CD14-positive monocyte (primary cell): ENCODE measurements around the gene MKNK1. TPM values are rescaled to one million over a fixed set of nuclear protein-coding genes. Genes with fewer than 3 reads are reported as not detected.

Experiments
- DNase-seq, 3 donors: peaks; one replicate each; pipeline ENCODE4 v3.0.0-alpha.2; 2011 to 2022
- H2AFZ ChIP-seq: 2 replicates; pipeline ENCODE4 v1.6.0; 2012; ENCODE audit warnings: mild to moderate bottlenecking, low read depth, low read length, inconsistent platforms; ENCODE audit not compliant: insufficient read depth, poor library complexity, severe bottlenecking
- H3K27ac ChIP-seq, 2 donors: 1 replicate in 1 of 2; 2 replicates in 1 of 2; pipeline ENCODE4 v1.5.1; 2012 to 2013; ENCODE audit warnings: low read length in 2 of 2, control low read depth in 1 of 2, inconsistent platforms in 1 of 2, low read depth in 1 of 2, mild to moderate bottlenecking in 1 of 2
- H3K27me3 ChIP-seq, 2 donors: one replicate each; pipeline versions ENCODE4 v1.6.0 to v1.6.1; 2011 to 2013; ENCODE audit warnings: low read length in 2 of 2; ENCODE audit not compliant: control insufficient read depth in 2 of 2, insufficient read depth in 2 of 2
- H3K36me3 ChIP-seq, 2 donors: replicated peaks in 1 of 2; 1 replicate in 1 of 2; 2 replicates in 1 of 2; pipeline versions ENCODE4 v1.5.1 to v1.6.1; 2012 to 2013; ENCODE audit warnings: low read length in 2 of 2, control low read depth in 1 of 2, inconsistent platforms in 1 of 2, mild to moderate bottlenecking in 1 of 2; ENCODE audit not compliant: insufficient read depth in 2 of 2, control insufficient read depth in 1 of 2
- H3K4me1 ChIP-seq, 2 donors: 1 replicate in 1 of 2; 2 replicates in 1 of 2; pipeline versions ENCODE4 v1.5.1 to v1.6.1; 2012 to 2013; ENCODE audit warnings: low read length in 2 of 2, control low read depth in 1 of 2, inconsistent platforms in 1 of 2, mild to moderate bottlenecking in 1 of 2, moderate library complexity in 1 of 2; ENCODE audit not compliant: insufficient read depth in 2 of 2, control insufficient read depth in 1 of 2
- H3K4me2 ChIP-seq: replicated peaks from 2 replicates; pipeline ENCODE3; 2012; ENCODE audit warnings: low read length, moderate library complexity, mild to moderate bottlenecking; ENCODE audit not compliant: poor library complexity, severe bottlenecking; ENCODE audit errors: extremely low read depth
- H3K4me3 ChIP-seq, 3 experiments: fragments of 200-600 bp in 1 of 3; sonication (generic) in 1 of 3; replicated peaks in 1 of 3; 1 replicate in 2 of 3; 2 replicates in 1 of 3; pipeline ENCODE4 v1.5.1; 2011 to 2013; ENCODE audit warnings: low read length in 3 of 3, mild to moderate bottlenecking in 3 of 3, control low read depth in 2 of 3, low read depth in 2 of 3, inconsistent platforms in 1 of 3, moderate library complexity in 1 of 3
- H3K79me2 ChIP-seq: 2 replicates; pipeline ENCODE4 v1.6.0; 2012; ENCODE audit warnings: mild to moderate bottlenecking, control low read depth, inconsistent platforms, low read length, moderate library complexity; ENCODE audit not compliant: insufficient read depth
- H3K9ac ChIP-seq: 2 replicates; pipeline ENCODE4 v1.6.0; 2017; ENCODE audit warnings: low read length, mild to moderate bottlenecking; ENCODE audit not compliant: insufficient read depth, poor library complexity, severe bottlenecking
- H3K9me3 ChIP-seq, 2 donors: replicated peaks in 1 of 2; 1 replicate in 1 of 2; 2 replicates in 1 of 2; pipeline versions ENCODE4 v1.5.1 to v1.6.1; 2012 to 2013; ENCODE audit warnings: low read length in 2 of 2, control low read depth in 1 of 2; ENCODE audit not compliant: control insufficient read depth in 1 of 2, insufficient read depth in 1 of 2
- H4K20me1 ChIP-seq: 2 replicates; pipeline ENCODE4 v1.6.0; 2012; ENCODE audit warnings: mild to moderate bottlenecking, low read length, control low read depth, moderate library complexity; ENCODE audit not compliant: insufficient read depth
- H3K27ac Mint-ChIP-seq, 7 donors: one replicate each; pipeline ENCODE4 v1.8.0; 2020; ENCODE audit warnings: mild to moderate bottlenecking in 7 of 7, mixed read lengths in 7 of 7, moderate library complexity in 6 of 7, inconsistent platforms in 2 of 7
- H3K27me3 Mint-ChIP-seq, 3 donors: one replicate each; pipeline ENCODE4 v1.8.0; 2021 to 2022; ENCODE audit warnings: low read depth in 3 of 3, mild to moderate bottlenecking in 3 of 3, mixed read lengths in 3 of 3, moderate library complexity in 3 of 3, inconsistent platforms in 1 of 3
- H3K36me3 Mint-ChIP-seq, 2 donors: one replicate each; pipeline ENCODE4 v1.8.0; 2020; ENCODE audit warnings: mixed read lengths in 2 of 2, inconsistent platforms in 1 of 2, mild to moderate bottlenecking in 1 of 2
- H3K4me1 Mint-ChIP-seq: one replicate; pipeline ENCODE4 v1.8.0; 2020; ENCODE audit warnings: mild to moderate bottlenecking, mixed read lengths
- H3K4me3 Mint-ChIP-seq, 2 donors: one replicate each; pipeline ENCODE4 v1.8.0; 2020; ENCODE audit warnings: mild to moderate bottlenecking in 2 of 2, mixed read lengths in 2 of 2, moderate library complexity in 1 of 2
- H3K9me3 Mint-ChIP-seq, 7 donors: one replicate each; pipeline ENCODE4 v1.8.0; 2020 to 2022; ENCODE audit warnings: mixed read lengths in 7 of 7, mild to moderate bottlenecking in 6 of 7, moderate library complexity in 6 of 7, inconsistent platforms in 2 of 7
- WGBS: methylation state at CpG from one replicate; pipeline ENCODE4 v1.1.5; 2013; ENCODE audit warnings: missing lambda C conversion rate; ENCODE audit not compliant: insufficient coverage; 5-methylcytosine and 5-hydroxymethylcytosine counted together
- intact Hi-C, 2 donors: fragments of 100-400 bp; cut with micrococcal nuclease; formaldehyde crosslinking; loops; one replicate each; pipeline versions ENCODE4 v1.15.0 to v1.15.1; 2023
- polyA plus RNA-seq, 3 donors: library from polyadenylated mRNA; depleted of rRNA in 1 of 3; unstranded in 2 of 3; stranded (reverse) in 1 of 3; fragments of 300-500 nt in 2 of 3; fragments of >200 nt in 1 of 3; fragmentation: Illumina TruSeq in 2 of 3; gene quantifications; 1 replicate in 2 of 3; 2 replicates in 1 of 3; pipeline ENCODE4 v1.2.3, GENCODE V29; 2012 to 2021
- TF ChIP-seq, protein P1 (sequence below): fragments of 200-600 bp; IDR thresholded peaks from one replicate; pipeline ENCODE4 v1.8.0; 2022; ENCODE audit warnings: antibody characterized with exemption, mild to moderate bottlenecking

MKNK1 gene
- polyA plus RNA-seq, 3 donors, result 38.2 to 144 (median 38.6) TPM

DNA sequence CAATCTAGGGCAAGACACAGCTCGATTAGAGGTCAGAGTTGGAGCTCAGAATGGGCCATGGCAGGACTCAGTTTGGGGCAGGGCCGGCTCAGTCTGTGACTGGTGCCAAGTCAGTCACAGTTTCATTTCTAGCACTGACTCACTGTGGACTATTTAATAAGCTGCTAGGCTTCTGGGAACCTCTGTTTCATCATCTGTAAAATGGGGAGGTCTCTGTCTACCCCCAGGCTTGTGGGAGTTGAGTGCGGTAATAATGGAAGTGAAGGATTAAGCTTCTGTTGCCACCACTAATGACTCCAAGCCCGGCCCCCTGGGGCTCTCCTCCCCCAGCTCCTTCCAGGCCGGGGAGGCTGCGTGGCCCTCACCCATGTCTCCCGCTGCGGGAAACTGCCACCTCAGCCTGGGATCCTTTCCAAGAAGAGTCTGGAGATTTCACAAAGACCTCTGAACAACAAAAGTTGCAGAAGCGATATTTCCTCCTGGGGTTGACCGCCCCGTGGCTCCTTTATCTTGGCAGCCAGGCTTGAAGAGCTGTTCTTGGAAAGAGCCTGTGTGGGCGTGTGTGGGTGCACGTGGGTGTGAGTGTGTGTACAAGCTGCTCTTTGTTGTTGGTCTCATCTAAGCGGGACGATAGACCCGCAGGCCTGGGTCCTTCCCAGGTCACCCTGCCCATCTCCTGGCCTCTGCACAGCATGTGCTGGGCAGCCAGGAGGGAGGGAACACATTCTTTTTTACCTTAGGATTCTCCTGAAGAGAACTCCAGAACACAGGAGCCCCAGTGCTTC, 81.7 kb downstream of the MKNK1 start:
- no peaks in the 10 kb centered on the region for H3K9me3 ChIP-seq
- Mint-ChIP-seq H3K9me3 (peaks cover 0 to 3% (median 0%) of the 10 kb centered on the region in 7 donors), H3K27ac (peak overlapping the region in 1 of 7 donors; percentile 4), H3K27me3 (peaks cover 26 to 50% (median 32%) of the 10 kb centered on the region in 3 donors), H3K4me3 (no peak overlapping the region), H3K36me3 (no peaks in the 10 kb centered on the region), H3K4me1 (peaks cover 10% of the 10 kb centered on the region)
- H3K4me1 ChIP-seq, result no peaks in the 10 kb centered on the region
- WGBS, result 20% methylated on average over 14 of the region's 16 CpGs
- peaks cover 0 to 25% of the 10 kb centered on the region in 2 donors for H3K27me3 ChIP-seq
- intact Hi-C loops, result loop anchor here in 1 of 2 donors (10.0 kb wide), 1 partner anchor 188 kb away; no protein-coding TSS in a partner anchor
- H3K4me2 ChIP-seq, result no peak overlapping the region
- peak overlapping the region; percentile 15 for H3K9ac ChIP-seq
- H3K4me3 ChIP-seq, result no peak overlapping the region
- no peaks in the 10 kb centered on the region for H3K36me3 ChIP-seq
- DNase-seq, result no peak
- H2AFZ ChIP-seq, result no peak overlapping the region
- H3K79me2 ChIP-seq, result no peaks in the 10 kb centered on the region
- TF ChIP-seq, protein P1, sequence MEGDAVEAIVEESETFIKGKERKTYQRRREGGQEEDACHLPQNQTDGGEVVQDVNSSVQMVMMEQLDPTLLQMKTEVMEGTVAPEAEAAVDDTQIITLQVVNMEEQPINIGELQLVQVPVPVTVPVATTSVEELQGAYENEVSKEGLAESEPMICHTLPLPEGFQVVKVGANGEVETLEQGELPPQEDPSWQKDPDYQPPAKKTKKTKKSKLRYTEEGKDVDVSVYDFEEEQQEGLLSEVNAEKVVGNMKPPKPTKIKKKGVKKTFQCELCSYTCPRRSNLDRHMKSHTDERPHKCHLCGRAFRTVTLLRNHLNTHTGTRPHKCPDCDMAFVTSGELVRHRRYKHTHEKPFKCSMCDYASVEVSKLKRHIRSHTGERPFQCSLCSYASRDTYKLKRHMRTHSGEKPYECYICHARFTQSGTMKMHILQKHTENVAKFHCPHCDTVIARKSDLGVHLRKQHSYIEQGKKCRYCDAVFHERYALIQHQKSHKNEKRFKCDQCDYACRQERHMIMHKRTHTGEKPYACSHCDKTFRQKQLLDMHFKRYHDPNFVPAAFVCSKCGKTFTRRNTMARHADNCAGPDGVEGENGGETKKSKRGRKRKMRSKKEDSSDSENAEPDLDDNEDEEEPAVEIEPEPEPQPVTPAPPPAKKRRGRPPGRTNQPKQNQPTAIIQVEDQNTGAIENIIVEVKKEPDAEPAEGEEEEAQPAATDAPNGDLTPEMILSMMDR, result no peak
- no peaks in the 10 kb centered on the region for H4K20me1 ChIP-seq
- no peak overlapping the region for H3K27ac ChIP-seq

DNA sequence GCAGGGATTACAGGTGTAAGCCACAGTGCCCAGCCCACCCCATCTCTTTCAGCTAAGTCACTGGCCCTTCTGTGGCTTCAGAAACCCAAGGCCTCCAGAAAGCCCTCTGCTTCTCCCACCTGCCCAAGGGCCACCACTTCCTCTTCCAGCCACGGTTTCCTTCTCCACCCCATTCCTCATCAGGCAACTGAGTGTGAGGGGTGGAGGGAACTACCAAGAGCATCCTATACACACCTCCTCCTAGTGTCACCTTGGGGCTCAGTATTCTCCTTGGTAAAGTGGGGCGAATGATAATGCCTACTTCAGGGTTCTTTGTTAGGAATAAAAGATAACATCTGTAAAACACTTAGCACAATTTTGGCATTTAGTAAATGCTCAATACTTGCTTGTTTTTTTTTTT, 82.7 kb downstream of the MKNK1 start:
- H3K79me2 ChIP-seq, result no peaks in the 10 kb centered on the region
- H3K4me3 ChIP-seq, result no peak overlapping the region
- H3K36me3 Mint-ChIP-seq, result no peaks in the 10 kb centered on the region
- intact Hi-C loops, result loop anchor here in 1 of 2 donors (10.0 kb wide), 1 partner anchor 187 kb away; no protein-coding TSS in a partner anchor
- H3K27me3 Mint-ChIP-seq, result peaks cover 28 to 52% (median 38%) of the 10 kb centered on the region in 3 donors
- peaks cover 0 to 3% (median 0%) of the 10 kb centered on the region in 7 donors for H3K9me3 Mint-ChIP-seq
- no peak for DNase-seq
- no peak overlapping the region for H2AFZ ChIP-seq
- no peak overlapping the region for H3K4me3 Mint-ChIP-seq
- H3K27ac ChIP-seq, result no peak overlapping the region
- no peak overlapping the region for H3K4me2 ChIP-seq
- TF ChIP-seq, protein P1, result no peak
- no peak overlapping the region for H3K27ac Mint-ChIP-seq
- no peaks in the 10 kb centered on the region for H3K4me1 ChIP-seq
- H3K9me3 ChIP-seq, result no peaks in the 10 kb centered on the region
- no peak overlapping the region for H3K9ac ChIP-seq
- H4K20me1 ChIP-seq, result no peaks in the 10 kb centered on the region
- peaks cover 4 to 35% of the 10 kb centered on the region in 2 donors for H3K27me3 ChIP-seq
- no peaks in the 10 kb centered on the region for H3K36me3 ChIP-seq
- no CpG with 5 or more reads among the region's 2 CpGs for WGBS
- peaks cover 10% of the 10 kb centered on the region for H3K4me1 Mint-ChIP-seq
